HL-60/S4 (cell line): ENCODE data around the gene CD58.
"Not testable (repeated sequence)": the region's sequence is repeated elsewhere in the genome, so short reads cannot be mapped to it uniquely, and the experiment has no call there.

ENCODE experiments used
- in situ Hi-C: fragments of 300-500 bp; cut with MboI; formaldehyde crosslinking; loops from 2 replicates; pipeline ENCODE4 v1.14.3; 2022; ENCODE audit warnings: low sequenced_read_pairs

Gene CD58

GRCh38 chr1:116572099-116572498, 1.3 kb upstream of the CD58 start:
- in situ Hi-C loops: no loop called here

GRCh38 chr1:116571215-116571919, 541 bp upstream of the CD58 start:
- in situ Hi-C loops: no loop called here

- in situ Hi-C loops: no loop called here
Observed at GRCh38 chr1:116569776-116570357, 959 bp downstream of the CD58 start.

- in situ Hi-C loops: no loop called here
Observed at GRCh38 chr1:116569381-116569670, 1.5 kb downstream of the CD58 start.

- in situ Hi-C loops: no loop called here
Observed at GRCh38 chr1:116568662-116569380, 2.0 kb downstream of the CD58 start.

- in situ Hi-C loops: no loop called here
Observed at GRCh38 chr1:116567790-116568661, 2.8 kb downstream of the CD58 start.

GRCh38 chr1:116565222-116565621, 5.6 kb downstream of the CD58 start:
- in situ Hi-C loops: no loop called here

GRCh38 chr1:116564426-116564825, 6.4 kb downstream of the CD58 start:
- in situ Hi-C loops: no loop called here

GRCh38 chr1:116562465-116562864, 8.4 kb downstream of the CD58 start:
- in situ Hi-C loops: not testable (repeated sequence)

GRCh38 chr1:116561563-116561962, 9.3 kb downstream of the CD58 start:
- in situ Hi-C loops: no loop called here

GRCh38 chr1:116560704-116561490, 9.9 kb downstream of the CD58 start:
- in situ Hi-C loops: no loop called here

- in situ Hi-C loops: no loop called here
Observed at GRCh38 chr1:116559304-116559761, 11.5 kb downstream of the CD58 start.

GRCh38 chr1:116558571-116558970, 12.3 kb downstream of the CD58 start:
- in situ Hi-C loops: no loop called here

GRCh38 chr1:116558140-116558549, 12.7 kb downstream of the CD58 start:
- in situ Hi-C loops: no loop called here

GRCh38 chr1:116557323-116557878, 13.4 kb downstream of the CD58 start:
- in situ Hi-C loops: no loop called here

- in situ Hi-C loops: no loop called here
Observed at GRCh38 chr1:116556289-116557006, 14.4 kb downstream of the CD58 start.

- in situ Hi-C loops: no loop called here
Observed at GRCh38 chr1:116554924-116555323, 15.9 kb downstream of the CD58 start.

- in situ Hi-C loops: no loop called here
Observed at GRCh38 chr1:116553386-116554115, 17.3 kb downstream of the CD58 start.
